ENCODE data around the gene ERCC5.

Gene ERCC5

GRCh38 chr13:102836471-102836870 is 9.4 kb upstream of the ERCC5 start:
- Mint-ChIP-seq H3K36me3 (ENCODE audit: low read depth) (peaks cover 48% of the 10 kb centered on the region), H3K27me3 (ENCODE audit: low read depth) (no peaks in the 10 kb centered on the region), H3K4me1 (no peaks in the 10 kb centered on the region), H3K4me3 (no peak overlapping the region), H3K9me3 (no peaks in the 10 kb centered on the region), H3K27ac (no peak overlapping the region)
- no peak for TF ChIP-seq CTCF (IDR thresholded peaks at IDR 0.05; ENCODE audit: unreplicated experiment in 3 of 3)

- no peaks in the 10 kb centered on the region for H3K27me3 Mint-ChIP-seq (ENCODE audit: low read depth)
- no peak overlapping the region for H3K27ac Mint-ChIP-seq
- H3K36me3 Mint-ChIP-seq (ENCODE audit: low read depth) = peaks cover 41% of the 10 kb centered on the region
- H3K4me3 Mint-ChIP-seq = no peak overlapping the region
- H3K4me1 Mint-ChIP-seq = no peaks in the 10 kb centered on the region
- H3K9me3 Mint-ChIP-seq = no peaks in the 10 kb centered on the region
- no peak for TF ChIP-seq CTCF (IDR thresholded peaks at IDR 0.05; ENCODE audit: unreplicated experiment in 3 of 3)
These were observed 7.6 kb upstream of the ERCC5 start for GRCh38 chr13:102838273-102838672.

- Mint-ChIP-seq H3K27ac (no peak overlapping the region), H3K4me3 (no peak overlapping the region), H3K9me3 (no peaks in the 10 kb centered on the region), H3K36me3 (ENCODE audit: low read depth) (peaks cover 41% of the 10 kb centered on the region), H3K27me3 (ENCODE audit: low read depth) (no peaks in the 10 kb centered on the region), H3K4me1 (no peaks in the 10 kb centered on the region)
- TF ChIP-seq CTCF (IDR thresholded peaks at IDR 0.05; ENCODE audit: unreplicated experiment in 3 of 3) = no peak
These were observed 6.8 kb upstream of the ERCC5 start for GRCh38 chr13:102838982-102839381.

GRCh38 chr13:102839462-102839861 is 6.4 kb upstream of the ERCC5 start:
- H3K4me1 Mint-ChIP-seq = peaks cover under 1% of the 10 kb centered on the region
- H3K27ac Mint-ChIP-seq = no peak overlapping the region
- H3K9me3 Mint-ChIP-seq = no peaks in the 10 kb centered on the region
- peaks cover 39% of the 10 kb centered on the region for H3K36me3 Mint-ChIP-seq (ENCODE audit: low read depth)
- H3K27me3 Mint-ChIP-seq (ENCODE audit: low read depth) = no peaks in the 10 kb centered on the region
- no peak for TF ChIP-seq CTCF (IDR thresholded peaks at IDR 0.05; ENCODE audit: unreplicated experiment in 3 of 3)
- H3K4me3 Mint-ChIP-seq = no peak overlapping the region

- H3K27me3 Mint-ChIP-seq (ENCODE audit: low read depth) = no peaks in the 10 kb centered on the region
- no peaks in the 10 kb centered on the region for H3K9me3 Mint-ChIP-seq
- peak overlapping the region; percentile 91 to 93 (median 91) for H3K4me3 Mint-ChIP-seq
- no peak for TF ChIP-seq CTCF (IDR thresholded peaks at IDR 0.05; ENCODE audit: unreplicated experiment in 3 of 3)
- H3K4me1 Mint-ChIP-seq = peaks cover 22% of the 10 kb centered on the region
- H3K36me3 Mint-ChIP-seq (ENCODE audit: low read depth) = no peaks in the 10 kb centered on the region
- peak overlapping the region; percentile 85 to 93 (median 92) for H3K27ac Mint-ChIP-seq
These were observed 573 bp upstream of the ERCC5 start for GRCh38 chr13:102845289-102845629.

- H3K4me1 Mint-ChIP-seq = peaks cover 22% of the 10 kb centered on the region
- H3K4me3 Mint-ChIP-seq = peak overlapping the region; percentile 91 to 93 (median 91)
- no peaks in the 10 kb centered on the region for H3K9me3 Mint-ChIP-seq
- TF ChIP-seq CTCF (IDR thresholded peaks at IDR 0.05; ENCODE audit: unreplicated experiment in 3 of 3) = no peak
- H3K27ac Mint-ChIP-seq = peak overlapping the region; percentile 85 to 93 (median 92)
- no peaks in the 10 kb centered on the region for H3K27me3 Mint-ChIP-seq (ENCODE audit: low read depth)
- no peaks in the 10 kb centered on the region for H3K36me3 Mint-ChIP-seq (ENCODE audit: low read depth)
These were observed 606 bp downstream of the ERCC5 start for GRCh38 chr13:102846261-102847015.

Measured in nephron (organoid).